ENCODE measurements around the gene DHDH. TPM values are rescaled to one million over a fixed set of nuclear protein-coding genes. Genes with fewer than 3 reads are reported as not detected.
"Not testable (repeated sequence)": the region's sequence is repeated elsewhere in the genome, so short reads cannot be mapped to it uniquely, and the experiment has no call there.

The DHDH gene
- total RNA-seq, 1 donor from 2014 or later, result not detected

GRCh38 chr19:48921721-48922500 lies 11.6 kb upstream of the DHDH start:
- no peak overlapping the region for H3K4me3 Mint-ChIP-seq
- no peaks in the 10 kb centered on the region for H3K27me3 Mint-ChIP-seq (ENCODE audit: insufficient read depth)
- H3K4me1 Mint-ChIP-seq (ENCODE audit: low read depth), result no peaks in the 10 kb centered on the region
- H3K27ac Mint-ChIP-seq, result no peak overlapping the region
- H3K36me3 Mint-ChIP-seq (ENCODE audit: low read depth), result peaks cover 17% of the 10 kb centered on the region
- DNase-seq (ENCODE audit: low spot score), result no peak
- intact Hi-C loops (cut with micrococcal nuclease), result no loop called here
- no peaks in the 10 kb centered on the region for H3K9me3 Mint-ChIP-seq

GRCh38 chr19:48922548-48923490 lies 10.7 kb upstream of the DHDH start:
- H3K36me3 Mint-ChIP-seq (ENCODE audit: low read depth), result peaks cover 16% of the 10 kb centered on the region
- no peaks in the 10 kb centered on the region for H3K4me1 Mint-ChIP-seq (ENCODE audit: low read depth)
- intact Hi-C loops (cut with micrococcal nuclease), result no loop called here
- no peaks in the 10 kb centered on the region for H3K9me3 Mint-ChIP-seq
- no peaks in the 10 kb centered on the region for H3K27me3 Mint-ChIP-seq (ENCODE audit: insufficient read depth)
- no peak for DNase-seq (ENCODE audit: low spot score)
- H3K4me3 Mint-ChIP-seq, result no peak overlapping the region
- H3K27ac Mint-ChIP-seq, result no peak overlapping the region

DNA sequence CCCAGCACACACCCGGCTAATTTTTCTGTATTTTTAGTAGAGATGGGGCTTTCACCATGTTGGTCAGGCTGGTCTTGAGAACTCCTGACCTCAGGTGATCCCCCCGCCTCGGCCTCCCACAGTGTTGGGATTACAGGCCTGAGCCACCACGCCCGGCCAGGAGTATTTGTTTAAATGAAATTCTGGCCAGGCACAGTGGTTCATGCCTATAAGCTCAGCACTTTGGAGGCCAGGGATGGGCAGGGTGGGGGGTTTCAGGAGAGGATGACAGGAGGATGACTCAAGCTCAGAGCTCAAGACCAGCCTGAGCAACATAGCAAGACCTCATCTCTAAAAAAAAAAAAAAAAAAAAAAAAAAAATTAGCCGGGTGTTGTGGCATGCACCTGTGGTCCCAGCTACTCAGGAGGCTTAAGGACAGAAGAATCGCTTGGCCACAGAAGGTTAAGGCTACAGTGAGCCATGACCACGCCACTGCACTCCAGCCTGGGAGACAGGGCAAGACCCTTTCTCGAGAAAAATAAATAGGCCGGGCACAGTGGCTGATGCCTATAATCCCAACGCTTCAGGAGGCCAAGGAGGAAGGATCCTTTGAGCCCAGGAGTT lies 8.2 kb upstream of the DHDH start:
- H3K27me3 Mint-ChIP-seq (ENCODE audit: insufficient read depth), result no peaks in the 10 kb centered on the region
- intact Hi-C loops (cut with micrococcal nuclease), result no loop called here
- H3K4me3 Mint-ChIP-seq, result no peak overlapping the region
- H3K27ac Mint-ChIP-seq, result no peak overlapping the region
- peaks cover 8% of the 10 kb centered on the region for H3K36me3 Mint-ChIP-seq (ENCODE audit: low read depth)
- H3K9me3 Mint-ChIP-seq, result no peaks in the 10 kb centered on the region
- no peaks in the 10 kb centered on the region for H3K4me1 Mint-ChIP-seq (ENCODE audit: low read depth)
- no peak for DNase-seq (ENCODE audit: low spot score)

DNA sequence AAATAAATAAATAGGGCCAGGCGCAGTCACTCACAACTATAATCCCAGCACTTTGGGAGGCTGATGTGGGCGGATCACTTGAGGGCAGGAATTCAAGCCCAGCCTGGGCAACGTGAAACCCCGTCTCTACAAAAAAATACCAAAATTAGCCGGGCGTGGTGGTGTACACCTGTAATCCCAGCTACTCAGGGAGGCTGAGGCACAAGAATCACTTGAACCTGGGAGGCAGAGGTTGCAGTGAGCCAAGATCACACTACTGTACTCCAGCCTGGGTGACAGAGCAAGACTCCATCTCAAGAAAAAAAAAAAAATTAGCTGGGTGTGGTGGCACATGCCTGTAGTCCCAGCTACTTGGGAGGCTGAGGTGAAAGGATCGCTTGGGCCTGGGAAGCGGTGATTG lies 7.6 kb upstream of the DHDH start:
- H3K27ac Mint-ChIP-seq; H3K27me3 Mint-ChIP-seq (ENCODE audit: insufficient read depth): not testable (repeated sequence)

GRCh38 chr19:48926909-48927308 lies 6.6 kb upstream of the DHDH start:
- Mint-ChIP-seq H3K4me3 (no peak overlapping the region), H3K4me1 (ENCODE audit: low read depth) (no peaks in the 10 kb centered on the region), H3K36me3 (ENCODE audit: low read depth) (peaks cover 8% of the 10 kb centered on the region), H3K9me3 (no peaks in the 10 kb centered on the region), H3K27me3 (ENCODE audit: insufficient read depth) (no peaks in the 10 kb centered on the region), H3K27ac (peak overlapping the region; percentile 58)
- intact Hi-C loops (cut with micrococcal nuclease), result no loop called here
- DNase-seq (ENCODE audit: low spot score), result no peak

More for the DNA sequence above, 7.6 kb upstream of the DHDH start:
- intact Hi-C loops (cut with micrococcal nuclease); H3K4me1 Mint-ChIP-seq (ENCODE audit: low read depth); H3K36me3 Mint-ChIP-seq (ENCODE audit: low read depth); H3K9me3 Mint-ChIP-seq; H3K4me3 Mint-ChIP-seq; DNase-seq (ENCODE audit: low spot score): not testable (repeated sequence)

GRCh38 chr19:48927692-48928091 lies 5.8 kb upstream of the DHDH start:
- DNase-seq (ENCODE audit: low spot score); H3K27me3 Mint-ChIP-seq (ENCODE audit: insufficient read depth); intact Hi-C loops (cut with micrococcal nuclease); H3K36me3 Mint-ChIP-seq (ENCODE audit: low read depth); H3K9me3 Mint-ChIP-seq; H3K4me1 Mint-ChIP-seq (ENCODE audit: low read depth); H3K27ac Mint-ChIP-seq; H3K4me3 Mint-ChIP-seq: not testable (repeated sequence)

DNA sequence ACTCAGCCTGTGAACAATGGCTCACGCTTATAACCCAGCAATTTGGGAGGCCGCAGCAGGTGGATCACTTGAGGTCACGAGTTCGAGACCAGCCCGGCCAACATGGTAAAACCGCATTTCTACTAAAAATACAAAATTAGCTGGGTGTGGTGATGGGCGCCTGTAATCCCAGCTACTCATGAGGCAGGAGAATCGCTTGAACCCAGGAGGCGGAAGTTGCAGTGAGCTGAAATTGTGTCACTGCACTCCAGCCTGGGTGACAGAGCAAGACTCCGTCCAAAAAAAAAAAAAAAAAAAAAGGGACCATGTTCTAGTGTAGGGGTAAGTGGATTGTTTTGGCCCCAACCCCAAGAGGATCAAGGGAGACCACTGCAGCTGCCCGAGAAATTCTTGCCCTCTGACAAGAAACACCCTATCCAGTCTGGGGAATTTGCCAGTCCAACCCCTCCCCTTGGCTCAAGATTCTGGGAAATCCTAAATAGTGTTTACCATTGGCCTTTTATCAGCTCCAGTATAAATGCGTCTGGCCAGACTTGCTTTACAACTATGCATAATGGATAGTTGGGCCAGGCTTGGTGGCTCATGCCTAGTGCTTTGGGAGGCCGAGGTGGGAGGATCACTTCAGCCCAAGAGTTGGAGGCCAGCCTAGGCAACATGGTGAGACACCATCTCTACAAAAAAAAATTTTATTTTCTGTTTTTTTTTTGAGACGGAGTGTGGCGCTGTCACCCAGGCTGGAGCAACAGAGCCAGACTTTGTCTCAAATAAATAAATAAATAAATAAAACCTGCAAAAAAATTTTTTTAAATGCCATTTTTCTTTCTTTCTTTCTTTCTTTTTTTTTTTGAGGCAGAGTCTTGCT lies 5.1 kb upstream of the DHDH start:
- Mint-ChIP-seq H3K36me3 (ENCODE audit: low read depth) (peaks cover 3% of the 10 kb centered on the region), H3K9me3 (no peaks in the 10 kb centered on the region), H3K4me1 (ENCODE audit: low read depth) (peaks cover 7% of the 10 kb centered on the region), H3K27ac (no peak overlapping the region), H3K27me3 (ENCODE audit: insufficient read depth) (peaks cover 6% of the 10 kb centered on the region), H3K4me3 (no peak overlapping the region)
- intact Hi-C loops (cut with micrococcal nuclease), result no loop called here
- no peak for DNase-seq (ENCODE audit: low spot score)

- intact Hi-C loops (cut with micrococcal nuclease), result no loop called here
- H3K4me1 Mint-ChIP-seq (ENCODE audit: low read depth), result peaks cover 14% of the 10 kb centered on the region
These were observed 1.3 kb downstream of the DHDH start for GRCh38 chr19:48934837-48935236.

DNA sequence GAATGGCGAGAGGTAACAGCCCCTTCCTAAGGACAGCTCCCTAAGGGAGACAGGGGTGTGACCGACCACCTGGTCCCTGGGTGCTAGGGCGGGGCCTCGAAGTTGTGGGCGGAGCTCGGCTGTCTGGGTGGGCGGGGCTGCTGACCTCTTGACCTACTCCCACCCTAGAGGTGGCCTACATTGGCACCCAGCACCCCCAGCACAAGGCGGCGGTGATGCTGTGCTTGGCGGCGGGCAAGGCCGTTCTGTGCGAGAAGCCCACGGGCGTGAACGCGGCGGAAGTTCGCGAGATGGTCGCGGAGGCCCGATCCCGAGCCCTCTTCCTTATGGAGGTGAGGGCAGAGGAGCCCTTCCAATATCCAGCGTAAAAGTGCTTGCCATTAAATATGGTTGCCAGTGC lies 2.4 kb downstream of the DHDH start:
- no peak overlapping the region for H3K4me3 Mint-ChIP-seq
- DNase-seq (ENCODE audit: low spot score), result no peak
- no peaks in the 10 kb centered on the region for H3K36me3 Mint-ChIP-seq (ENCODE audit: low read depth)
- H3K4me1 Mint-ChIP-seq (ENCODE audit: low read depth), result peaks cover 14% of the 10 kb centered on the region
- intact Hi-C loops (cut with micrococcal nuclease), result no loop called here
- H3K9me3 Mint-ChIP-seq, result peaks cover under 1% of the 10 kb centered on the region
- H3K27ac Mint-ChIP-seq, result no peak overlapping the region
- H3K27me3 Mint-ChIP-seq (ENCODE audit: insufficient read depth), result peaks cover 11% of the 10 kb centered on the region

More at GRCh38 chr19:48934837-48935236, 1.3 kb downstream of the DHDH start:
- Mint-ChIP-seq H3K27ac (no peak overlapping the region), H3K4me3 (no peak overlapping the region), H3K9me3 (no peaks in the 10 kb centered on the region), H3K27me3 (ENCODE audit: insufficient read depth) (peaks cover 11% of the 10 kb centered on the region), H3K36me3 (ENCODE audit: low read depth) (no peaks in the 10 kb centered on the region)
- no peak for DNase-seq (ENCODE audit: low spot score)

- Mint-ChIP-seq H3K9me3 (peaks cover 6% of the 10 kb centered on the region), H3K27me3 (ENCODE audit: insufficient read depth) (peaks cover 7% of the 10 kb centered on the region), H3K36me3 (ENCODE audit: low read depth) (no peaks in the 10 kb centered on the region), H3K4me1 (ENCODE audit: low read depth) (peaks cover 8% of the 10 kb centered on the region), H3K4me3 (no peak overlapping the region), H3K27ac (no peak overlapping the region)
- no peak for DNase-seq (ENCODE audit: low spot score)
- intact Hi-C loops (cut with micrococcal nuclease), result no loop called here
These were observed 4.8 kb downstream of the DHDH start for GRCh38 chr19:48938256-48938655.

DNA sequence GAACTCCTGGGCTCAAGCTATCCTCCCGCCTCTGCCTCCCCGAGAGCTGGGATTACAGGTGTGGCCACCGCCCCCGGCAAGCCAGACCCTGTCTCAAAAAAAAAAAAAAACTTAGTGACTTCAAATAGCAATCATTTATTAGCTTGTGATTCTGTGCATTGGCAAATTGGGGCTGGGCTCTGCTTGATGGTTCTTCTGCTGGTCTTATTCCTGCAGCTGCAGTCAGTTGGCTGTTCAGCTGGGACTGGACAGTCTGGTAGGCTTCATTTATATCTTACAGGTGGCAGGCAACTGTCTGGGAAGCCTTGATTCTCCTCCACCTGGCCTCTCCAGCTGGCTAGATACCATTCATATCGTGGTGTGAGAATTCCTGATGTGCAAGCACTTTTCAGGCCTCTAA lies 7.4 kb downstream of the DHDH start:
- no peak overlapping the region for H3K27ac Mint-ChIP-seq
- DNase-seq (ENCODE audit: low spot score), result no peak
- no peaks in the 10 kb centered on the region for H3K36me3 Mint-ChIP-seq (ENCODE audit: low read depth)
- H3K4me1 Mint-ChIP-seq (ENCODE audit: low read depth), result no peaks in the 10 kb centered on the region
- peaks cover 6% of the 10 kb centered on the region for H3K9me3 Mint-ChIP-seq
- H3K4me3 Mint-ChIP-seq, result no peak overlapping the region
- peaks cover 2% of the 10 kb centered on the region for H3K27me3 Mint-ChIP-seq (ENCODE audit: insufficient read depth)
- intact Hi-C loops (cut with micrococcal nuclease), result no loop called here

DNA sequence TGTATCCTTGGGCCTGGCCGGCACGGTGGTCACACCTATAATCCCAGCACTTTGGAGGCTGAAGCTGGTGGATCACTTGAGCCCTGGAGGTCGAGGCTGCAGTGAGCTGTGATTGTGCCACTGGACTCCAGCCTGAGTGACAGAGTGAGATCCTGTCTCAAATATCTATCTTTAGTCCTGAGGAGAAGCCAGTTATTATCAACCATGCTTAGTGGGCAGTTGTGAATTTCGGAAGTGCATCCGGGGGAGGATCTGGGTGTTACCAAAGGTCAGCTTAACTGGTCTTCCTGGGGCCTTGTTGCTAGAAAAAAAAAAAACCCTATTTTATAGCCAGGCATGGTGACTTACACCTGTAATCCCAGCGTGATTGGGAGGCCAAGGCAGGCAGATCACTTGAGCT lies 9.6 kb downstream of the DHDH start:
- peaks cover 2% of the 10 kb centered on the region for H3K27me3 Mint-ChIP-seq (ENCODE audit: insufficient read depth)
- DNase-seq (ENCODE audit: low spot score), result no peak
- H3K9me3 Mint-ChIP-seq, result peaks cover 7% of the 10 kb centered on the region
- no peaks in the 10 kb centered on the region for H3K36me3 Mint-ChIP-seq (ENCODE audit: low read depth)
- no peaks in the 10 kb centered on the region for H3K4me1 Mint-ChIP-seq (ENCODE audit: low read depth)
- intact Hi-C loops (cut with micrococcal nuclease), result no loop called here
- no peak overlapping the region for H3K4me3 Mint-ChIP-seq
- no peak overlapping the region for H3K27ac Mint-ChIP-seq
